ENCODE measurements around the gene GRB10.
A peak's percentile ranks its signal among the peaks of the same experiment; 100 is the strongest.

The GRB10 gene

DNA sequence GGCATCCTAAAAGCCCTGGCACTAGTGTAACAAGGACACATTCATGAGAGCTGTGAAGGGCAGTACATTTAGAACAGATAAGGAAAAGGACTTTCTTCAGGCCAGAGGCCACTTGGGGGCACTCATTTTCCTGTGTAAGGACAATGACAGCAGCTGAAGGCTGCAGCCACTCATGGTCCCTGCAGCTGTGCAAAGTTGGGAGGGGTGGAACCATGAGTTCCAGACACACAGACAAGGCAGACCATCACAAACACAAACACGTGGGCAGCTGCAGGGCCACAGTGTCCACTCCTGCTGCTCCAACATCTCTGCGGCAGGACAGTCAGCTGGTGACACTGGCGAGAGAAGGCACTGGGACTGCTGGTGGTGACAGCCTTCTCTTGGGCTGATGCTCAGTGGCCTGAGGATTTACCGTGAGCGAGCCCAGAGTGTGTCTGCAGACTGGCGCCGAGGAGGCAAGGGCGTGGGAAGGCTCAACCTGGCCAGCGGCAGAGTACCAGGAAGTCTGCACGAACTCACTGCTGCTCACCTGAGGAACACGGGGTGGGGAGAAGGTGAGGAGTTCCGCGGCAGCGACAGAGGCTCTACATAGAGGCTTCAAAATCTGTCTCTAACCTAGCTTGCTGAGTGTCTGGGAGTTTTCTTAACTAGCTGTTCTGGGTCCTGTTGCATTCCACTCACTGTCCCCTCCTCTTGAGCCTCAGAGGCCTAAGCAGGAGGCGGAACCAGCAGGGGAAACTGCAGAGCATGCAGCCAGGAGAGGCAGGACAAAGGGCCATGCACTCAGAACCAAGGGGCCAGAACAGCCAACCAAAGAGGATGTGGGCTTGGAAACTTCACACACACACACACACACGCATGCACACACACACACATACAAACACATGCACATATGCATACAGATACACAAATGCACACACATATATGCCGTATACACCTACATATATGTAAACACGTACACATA is 141.0 kb downstream of the GRB10 start:
- no peaks in the 10 kb centered on the region for H3K36me3 ChIP-seq
- H3K27ac ChIP-seq = no peak overlapping the region
- TF ChIP-seq, protein P1, sequence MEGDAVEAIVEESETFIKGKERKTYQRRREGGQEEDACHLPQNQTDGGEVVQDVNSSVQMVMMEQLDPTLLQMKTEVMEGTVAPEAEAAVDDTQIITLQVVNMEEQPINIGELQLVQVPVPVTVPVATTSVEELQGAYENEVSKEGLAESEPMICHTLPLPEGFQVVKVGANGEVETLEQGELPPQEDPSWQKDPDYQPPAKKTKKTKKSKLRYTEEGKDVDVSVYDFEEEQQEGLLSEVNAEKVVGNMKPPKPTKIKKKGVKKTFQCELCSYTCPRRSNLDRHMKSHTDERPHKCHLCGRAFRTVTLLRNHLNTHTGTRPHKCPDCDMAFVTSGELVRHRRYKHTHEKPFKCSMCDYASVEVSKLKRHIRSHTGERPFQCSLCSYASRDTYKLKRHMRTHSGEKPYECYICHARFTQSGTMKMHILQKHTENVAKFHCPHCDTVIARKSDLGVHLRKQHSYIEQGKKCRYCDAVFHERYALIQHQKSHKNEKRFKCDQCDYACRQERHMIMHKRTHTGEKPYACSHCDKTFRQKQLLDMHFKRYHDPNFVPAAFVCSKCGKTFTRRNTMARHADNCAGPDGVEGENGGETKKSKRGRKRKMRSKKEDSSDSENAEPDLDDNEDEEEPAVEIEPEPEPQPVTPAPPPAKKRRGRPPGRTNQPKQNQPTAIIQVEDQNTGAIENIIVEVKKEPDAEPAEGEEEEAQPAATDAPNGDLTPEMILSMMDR (IDR thresholded peaks at IDR 0.05; ENCODE audit: low read depth, low read length) = peak; percentile 36
- no peaks in the 10 kb centered on the region for H3K27me3 ChIP-seq (ENCODE audit: insufficient read depth, low read depth, severe bottlenecking)
- no peaks in the 10 kb centered on the region for H3K9me3 ChIP-seq (ENCODE audit: severe bottlenecking)
- no peak overlapping the region for H3K4me3 ChIP-seq (ENCODE audit: low read depth, low read length)
- peak; percentile 16 for DNase-seq

DNA sequence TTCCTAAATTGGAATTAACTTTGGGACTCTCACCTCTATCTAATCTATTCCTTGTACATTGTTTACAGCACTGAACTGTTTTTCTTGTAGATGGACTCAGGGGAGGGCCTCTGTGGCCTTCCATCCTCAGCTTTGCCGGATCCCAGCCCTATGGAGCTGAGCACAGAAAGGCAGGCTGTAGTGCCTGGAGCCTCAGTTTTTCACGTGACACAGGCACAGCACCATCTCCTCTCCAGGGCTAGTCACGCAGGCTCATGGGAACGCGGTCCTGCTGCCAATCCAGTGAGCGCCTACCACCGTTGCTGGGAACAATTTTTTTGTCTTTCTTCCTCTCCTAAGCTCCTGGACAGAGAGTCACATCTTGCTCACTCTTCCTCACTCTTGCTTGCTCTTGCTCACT is 141.9 kb downstream of the GRB10 start:
- no peaks in the 10 kb centered on the region for H3K27me3 ChIP-seq (ENCODE audit: insufficient read depth, low read depth, severe bottlenecking)
- H3K4me3 ChIP-seq (ENCODE audit: low read depth, low read length) = no peak overlapping the region
- TF ChIP-seq, protein P1 (IDR thresholded peaks at IDR 0.05; ENCODE audit: low read depth, low read length) = no peak
- no peaks in the 10 kb centered on the region for H3K36me3 ChIP-seq
- no peak overlapping the region for H3K27ac ChIP-seq
- no peaks in the 10 kb centered on the region for H3K9me3 ChIP-seq (ENCODE audit: severe bottlenecking)
- DNase-seq = no peak

- Histone ChIP-seq H3K4me3 (ENCODE audit: low read depth, low read length) (no peak overlapping the region), H3K9me3 (ENCODE audit: severe bottlenecking) (no peaks in the 10 kb centered on the region), H3K27me3 (ENCODE audit: insufficient read depth, low read depth, severe bottlenecking) (no peaks in the 10 kb centered on the region), H3K27ac (no peak overlapping the region), H3K36me3 (no peaks in the 10 kb centered on the region)
- TF ChIP-seq, protein P1 (IDR thresholded peaks at IDR 0.05; ENCODE audit: low read depth, low read length) = no peak
- no peak for DNase-seq
Measured at GRCh38 chr7:50640256-50640655, 142.4 kb downstream of the GRB10 start.

GRCh38 chr7:50637725-50638643 is 144.7 kb downstream of the GRB10 start:
- Histone ChIP-seq H3K27me3 (ENCODE audit: insufficient read depth, low read depth, severe bottlenecking) (no peaks in the 10 kb centered on the region), H3K27ac (no peak overlapping the region), H3K36me3 (no peaks in the 10 kb centered on the region), H3K4me3 (ENCODE audit: low read depth, low read length) (no peak overlapping the region), H3K9me3 (ENCODE audit: severe bottlenecking) (no peaks in the 10 kb centered on the region)
- no peak for DNase-seq
- TF ChIP-seq, protein P1 (IDR thresholded peaks at IDR 0.05; ENCODE audit: low read depth, low read length) = no peak

DNA sequence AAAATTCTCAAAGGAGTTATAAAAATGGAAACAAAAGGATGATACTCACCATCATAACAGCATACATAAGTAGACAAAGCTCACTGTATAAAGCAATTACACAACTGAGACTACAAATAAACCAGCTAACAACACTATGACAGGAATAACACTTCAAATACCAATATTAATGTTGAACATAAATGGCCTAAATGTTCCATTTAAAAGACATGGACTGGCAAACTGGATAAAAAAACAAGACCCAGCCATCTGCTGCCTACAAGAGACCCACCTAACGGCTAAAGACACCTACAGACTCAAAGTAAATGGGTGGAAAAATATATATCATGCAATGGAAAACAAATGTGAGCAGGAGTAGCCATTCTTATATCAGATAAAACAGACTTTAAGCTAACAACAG is 148.3 kb downstream of the GRB10 start:
- no peak overlapping the region for H3K4me3 ChIP-seq (ENCODE audit: low read depth, low read length)
- H3K27me3 ChIP-seq (ENCODE audit: insufficient read depth, low read depth, severe bottlenecking) = no peaks in the 10 kb centered on the region
- no peaks in the 10 kb centered on the region for H3K36me3 ChIP-seq
- no peaks in the 10 kb centered on the region for H3K9me3 ChIP-seq (ENCODE audit: severe bottlenecking)
- TF ChIP-seq, protein P1 (IDR thresholded peaks at IDR 0.05; ENCODE audit: low read depth, low read length) = no peak
- DNase-seq = no peak
- no peak overlapping the region for H3K27ac ChIP-seq
